C4-2B (cell line): ENCODE results near the gene ATXN7L1.

ENCODE experiments used
- H3K27ac ChIP-seq: fragments of 450-650 bp; 2 replicates; pipeline ENCODE4 v1.5.1; 2017
- CTCF ChIP-seq: fragments of 450-650 bp; conservative IDR thresholded peaks from 2 replicates; pipeline ENCODE4 v1.5.1; 2017; ENCODE audit warnings: mild to moderate bottlenecking
- ZFX ChIP-seq: fragments of 450-650 bp; IDR thresholded peaks from 2 replicates; pipeline ENCODE4 v1.6.1; 2017

ATXN7L1 gene

GRCh38 chr7:105879782-105880181 is 3.4 kb upstream of the ATXN7L1 start:
- no peak for TF ChIP-seq CTCF
- no peak for TF ChIP-seq ZFX

DNA sequence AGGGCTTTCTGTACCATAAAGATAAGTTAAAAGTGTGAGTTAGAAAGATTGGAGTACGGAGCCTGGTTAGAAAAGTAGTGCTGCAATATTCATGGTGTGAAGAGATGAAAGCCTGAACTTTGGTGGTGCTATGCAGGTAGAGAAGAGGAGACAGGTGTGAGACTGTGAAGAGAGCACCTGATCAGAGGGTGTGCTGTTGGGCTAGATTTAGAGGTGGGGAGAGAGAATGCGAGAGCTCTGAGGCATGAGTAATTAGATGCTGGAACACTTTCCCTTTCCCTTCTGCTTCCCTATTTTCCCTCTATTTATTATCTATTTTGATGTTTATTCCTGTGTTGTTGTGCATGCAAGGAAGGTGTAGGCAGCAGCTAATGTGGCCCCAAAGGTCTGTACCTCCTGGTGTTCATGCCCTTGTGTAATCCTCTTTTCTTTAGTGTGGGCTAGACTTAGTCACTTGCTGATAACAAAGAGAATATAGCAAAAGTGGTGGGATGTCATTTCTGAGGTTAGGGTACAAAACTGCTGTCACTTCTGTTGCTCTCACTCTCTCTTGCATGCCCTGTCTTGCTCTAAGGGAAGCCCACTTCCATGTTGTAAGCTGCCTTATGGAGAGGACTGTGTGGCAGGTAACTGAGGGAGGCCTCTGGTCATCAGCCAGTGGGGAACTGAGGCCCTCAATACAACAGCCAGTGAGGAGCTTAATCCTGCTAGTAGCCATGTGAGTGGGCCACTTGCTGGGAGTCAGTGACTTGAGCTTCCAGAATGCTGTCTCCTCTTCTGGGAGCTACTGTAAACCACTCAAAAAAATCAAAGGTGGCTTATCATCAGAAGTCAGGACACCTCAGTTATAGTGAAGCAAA is 2.6 kb upstream of the ATXN7L1 start:
- no peak for TF ChIP-seq CTCF
- no peak overlapping the region for H3K27ac ChIP-seq

More at GRCh38 chr7:105879782-105880181, 3.4 kb upstream of the ATXN7L1 start:
- H3K27ac ChIP-seq = no peak overlapping the region

GRCh38 chr7:105877736-105878135 is 1.3 kb upstream of the ATXN7L1 start:
- no peak overlapping the region; the same call in 1 of the 2 replicates for H3K27ac ChIP-seq
- TF ChIP-seq CTCF (no peak), ZFX (no peak)

GRCh38 chr7:105876964-105877601 is 684 bp upstream of the ATXN7L1 start:
- peak overlapping the region; percentile 85 for H3K27ac ChIP-seq
- TF ChIP-seq ZFX (no peak), CTCF (no peak; the same call in 1 of the 2 replicates)

- H3K27ac ChIP-seq = peak overlapping the region; percentile 85
- TF ChIP-seq CTCF = no peak
- no peak for TF ChIP-seq ZFX
Observed at GRCh38 chr7:105875505-105875904, 894 bp downstream of the ATXN7L1 start.

- no peak overlapping the region for H3K27ac ChIP-seq
- TF ChIP-seq CTCF = no peak
- no peak for TF ChIP-seq ZFX
Observed at GRCh38 chr7:105874055-105874454, 2.3 kb downstream of the ATXN7L1 start.

- no peak overlapping the region for H3K27ac ChIP-seq
- TF ChIP-seq CTCF (no peak), ZFX (no peak)
Observed at GRCh38 chr7:105872491-105872890, 3.9 kb downstream of the ATXN7L1 start.
